Ishikawa (cell line): ENCODE results near the gene NR1D2.
A peak's percentile ranks its signal among the peaks of the same experiment; 100 is the strongest.

ENCODE experiments used
- CEBPB ChIP-seq: IDR thresholded peaks from 2 replicates; pipeline ENCODE4 v1.6.1; 2012
- EP300 ChIP-seq: IDR thresholded peaks from 2 replicates; pipeline ENCODE4 v1.6.1; 2012; ENCODE audit warnings: borderline replicate concordance
- FOXM1 ChIP-seq: IDR thresholded peaks from 2 replicates; pipeline ENCODE4 v1.6.1; 2012; ENCODE audit warnings: low read depth, borderline replicate concordance
- MAX ChIP-seq: IDR thresholded peaks from 2 replicates; pipeline ENCODE4 v1.6.1; 2012
- NFIC ChIP-seq: IDR thresholded peaks from 2 replicates; pipeline ENCODE4 v1.6.1; 2012
- RAD21 ChIP-seq: IDR thresholded peaks from 2 replicates; pipeline ENCODE4 v1.6.1; 2012; ENCODE audit warnings: low read depth
- REST ChIP-seq: IDR thresholded peaks from 2 replicates; pipeline ENCODE4 v1.6.1; 2012; ENCODE audit warnings: low read depth, mild to moderate bottlenecking
- TAF1 ChIP-seq: IDR thresholded peaks from 2 replicates; pipeline ENCODE4 v1.6.1; 2012; ENCODE audit warnings: low read depth, mild to moderate bottlenecking
- TCF12 ChIP-seq: IDR thresholded peaks from 2 replicates; pipeline ENCODE4 v1.6.1; 2012; ENCODE audit warnings: low read depth
- USF1 ChIP-seq: IDR thresholded peaks from 2 replicates; pipeline ENCODE4 v1.6.1; 2012
- YY1 ChIP-seq: IDR thresholded peaks from 2 replicates; pipeline ENCODE4 v1.6.1; 2012; ENCODE audit warnings: low read depth
- ZBTB7A ChIP-seq: IDR thresholded peaks from 2 replicates; pipeline ENCODE4 v1.6.1; 2012; ENCODE audit warnings: low read depth

GRCh38 chr3:23923786-23924185 is 21.3 kb upstream of the NR1D2 start:
- no peak for TF ChIP-seq ZBTB7A
- peak; percentile 53; the same call in 1 of the 2 replicates for TF ChIP-seq FOXM1
- TF ChIP-seq REST, result no peak
- no peak; the same call in 1 of the 2 replicates for TF ChIP-seq MAX
- TF ChIP-seq TCF12, result peak; percentile 66; the same call in 1 of the 2 replicates
- TF ChIP-seq TAF1, result no peak
- peak; percentile 79 for TF ChIP-seq EP300
- no peak for TF ChIP-seq CEBPB
- 0 out of 2 replicates have a peak, but pooled peaks have one; percentile 8 for TF ChIP-seq RAD21
- TF ChIP-seq YY1, result no peak
- TF ChIP-seq NFIC, result peak; percentile 58; the same call in 1 of the 2 replicates
- no peak for TF ChIP-seq USF1
